Mucosa of rectum (tissue), 2 donors: ENCODE measurements around the gene CDKN1A.

ENCODE experiments used
- H3K27ac ChIP-seq, 2 donors: one replicate each; pipeline ENCODE4 v1.7.0; 2013; ENCODE audit warnings: inconsistent platforms in 2 of 2, low read depth in 2 of 2, low read length in 2 of 2
- H3K27me3 ChIP-seq, 2 donors: one replicate each; pipeline ENCODE4 v1.7.0; 2013; ENCODE audit warnings: low read length in 2 of 2; ENCODE audit not compliant: control insufficient read depth in 2 of 2, insufficient read depth in 2 of 2
- H3K36me3 ChIP-seq, 2 donors: one replicate each; pipeline ENCODE4 v1.7.0; 2013; ENCODE audit warnings: low read length in 2 of 2; ENCODE audit not compliant: control insufficient read depth in 2 of 2, insufficient read depth in 2 of 2
- H3K4me1 ChIP-seq, 2 donors: one replicate each; pipeline ENCODE4 v1.7.0; 2013; ENCODE audit warnings: low read length in 2 of 2, mild to moderate bottlenecking in 1 of 2; ENCODE audit not compliant: control insufficient read depth in 2 of 2, insufficient read depth in 2 of 2
- H3K4me3 ChIP-seq, 2 donors: one replicate each; pipeline ENCODE4 v1.7.0; 2013; ENCODE audit warnings: low read length in 2 of 2
- H3K9ac ChIP-seq, 2 donors: one replicate each; pipeline ENCODE4 v1.7.0; 2013; ENCODE audit warnings: low read length in 2 of 2, low read depth in 1 of 2, mild to moderate bottlenecking in 1 of 2
- H3K9me3 ChIP-seq, 2 donors: one replicate each; pipeline ENCODE4 v1.7.0; 2013; ENCODE audit warnings: low read length in 2 of 2; ENCODE audit not compliant: control insufficient read depth in 2 of 2
- donor health status: healthy.
- donor health status: Normal muscosa, but diverticular disease.

Gene CDKN1A

GRCh38 chr6:36677059-36677749 is 1.3 kb upstream of the CDKN1A start:
- Histone ChIP-seq H3K4me1 (peaks cover 27 to 34% of the 10 kb centered on the region in 2 donors), H3K9ac (peak overlapping the region; percentile 17 to 99), H3K9me3 (no peaks in the 10 kb centered on the region), H3K27ac (peak overlapping the region; percentile 98 to 99), H3K27me3 (no peaks in the 10 kb centered on the region), H3K36me3 (no peaks in the 10 kb centered on the region), H3K4me3 (peak overlapping the region in 1 of 2 donors; percentile 86)

GRCh38 chr6:36677753-36678487 is 594 bp upstream of the CDKN1A start:
- H3K4me1 ChIP-seq, result peaks cover 34 to 41% of the 10 kb centered on the region in 2 donors
- H3K27ac ChIP-seq, result peak overlapping the region; percentile 98 to 99
- H3K9ac ChIP-seq, result peak overlapping the region; percentile 38 to 99
- H3K27me3 ChIP-seq, result no peaks in the 10 kb centered on the region
- H3K4me3 ChIP-seq, result peak overlapping the region; percentile 86 to 92
- no peaks in the 10 kb centered on the region for H3K9me3 ChIP-seq
- H3K36me3 ChIP-seq, result peaks cover 0 to under 1% of the 10 kb centered on the region in 2 donors

- peak overlapping the region; percentile 86 to 92 for H3K4me3 ChIP-seq
- H3K9me3 ChIP-seq, result no peaks in the 10 kb centered on the region
- peak overlapping the region; percentile 98 to 99 for H3K27ac ChIP-seq
- H3K4me1 ChIP-seq, result peaks cover 42 to 46% of the 10 kb centered on the region in 2 donors
- peak overlapping the region; percentile 97 to 99 for H3K9ac ChIP-seq
- no peaks in the 10 kb centered on the region for H3K27me3 ChIP-seq
- H3K36me3 ChIP-seq, result peaks cover 8 to 13% of the 10 kb centered on the region in 2 donors
Measured at GRCh38 chr6:36679043-36679833, 724 bp downstream of the CDKN1A start.

- peak overlapping the region; percentile 10 to 24 for H3K4me3 ChIP-seq
- peaks cover 38% of the 10 kb centered on the region in 2 donors for H3K4me1 ChIP-seq
- H3K27ac ChIP-seq, result peak overlapping the region; percentile 74 to 77
- H3K36me3 ChIP-seq, result peaks cover 35 to 38% of the 10 kb centered on the region in 2 donors
- H3K9me3 ChIP-seq, result no peaks in the 10 kb centered on the region
- no peaks in the 10 kb centered on the region for H3K27me3 ChIP-seq
- H3K9ac ChIP-seq, result peak overlapping the region; percentile 48 to 58
Measured at GRCh38 chr6:36682328-36683144, 4.0 kb downstream of the CDKN1A start.

GRCh38 chr6:36683145-36683655 is 4.7 kb downstream of the CDKN1A start:
- H3K9ac ChIP-seq, result peak overlapping the region in 1 of 2 donors; percentile 58
- H3K9me3 ChIP-seq, result no peaks in the 10 kb centered on the region
- peaks cover 35 to 38% of the 10 kb centered on the region in 2 donors for H3K36me3 ChIP-seq
- H3K4me1 ChIP-seq, result peaks cover 32% of the 10 kb centered on the region in 2 donors
- H3K27ac ChIP-seq, result peak overlapping the region; percentile 74 to 77
- H3K27me3 ChIP-seq, result no peaks in the 10 kb centered on the region
- peak overlapping the region in 1 of 2 donors; percentile 10 for H3K4me3 ChIP-seq

GRCh38 chr6:36683656-36684446 is 5.3 kb downstream of the CDKN1A start:
- Histone ChIP-seq H3K27ac (peak overlapping the region in 1 of 2 donors; percentile 77), H3K9me3 (no peaks in the 10 kb centered on the region), H3K27me3 (no peaks in the 10 kb centered on the region), H3K4me1 (peaks cover 27 to 30% of the 10 kb centered on the region in 2 donors), H3K9ac (peak overlapping the region in 1 of 2 donors; percentile 58), H3K36me3 (peaks cover 35 to 38% of the 10 kb centered on the region in 2 donors), H3K4me3 (no peak overlapping the region)

- Histone ChIP-seq H3K9ac (no peak overlapping the region), H3K36me3 (peaks cover 35 to 38% of the 10 kb centered on the region in 2 donors)
Measured at GRCh38 chr6:36684447-36684812, 5.9 kb downstream of the CDKN1A start.

GRCh38 chr6:36685166-36685924 is 6.8 kb downstream of the CDKN1A start:
- H3K9ac ChIP-seq, result no peak overlapping the region

More at GRCh38 chr6:36684447-36684812, 5.9 kb downstream of the CDKN1A start:
- Histone ChIP-seq H3K4me3 (no peak overlapping the region), H3K27me3 (no peaks in the 10 kb centered on the region), H3K4me1 (peaks cover 24 to 26% of the 10 kb centered on the region in 2 donors), H3K27ac (no peak overlapping the region), H3K9me3 (no peaks in the 10 kb centered on the region)

More at GRCh38 chr6:36685166-36685924, 6.8 kb downstream of the CDKN1A start:
- no peak overlapping the region for H3K4me3 ChIP-seq
- H3K4me1 ChIP-seq, result peaks cover 22 to 24% of the 10 kb centered on the region in 2 donors
- H3K36me3 ChIP-seq, result peaks cover 35 to 38% of the 10 kb centered on the region in 2 donors
- no peaks in the 10 kb centered on the region for H3K27me3 ChIP-seq
- no peaks in the 10 kb centered on the region for H3K9me3 ChIP-seq
- no peak overlapping the region for H3K27ac ChIP-seq
